Endothelial cell (in vitro differentiated cells): ENCODE measurements around the gene RIC8B. TPM values are rescaled to one million over a fixed set of nuclear protein-coding genes. Genes with fewer than 3 reads are reported as not detected.

Source experiments
- DNase-seq: peaks from one replicate; pipeline ENCODE4 v3.0.0; 2021; ENCODE audit warnings: low spot score
- H3K27ac Mint-ChIP-seq: one replicate; pipeline ENCODE4 v1.8.0; 2021; ENCODE audit warnings: mixed read lengths, inconsistent platforms; ENCODE audit not compliant: unreplicated experiment
- H3K27me3 Mint-ChIP-seq: one replicate; pipeline ENCODE4 v1.8.0; 2021; ENCODE audit warnings: mild to moderate bottlenecking, moderate library complexity, mixed read lengths, inconsistent platforms; ENCODE audit not compliant: unreplicated experiment
- H3K36me3 Mint-ChIP-seq: one replicate; pipeline ENCODE4 v1.8.0; 2021; ENCODE audit warnings: mild to moderate bottlenecking, low read depth, mixed read lengths, inconsistent platforms; ENCODE audit not compliant: unreplicated experiment
- H3K4me1 Mint-ChIP-seq: one replicate; pipeline ENCODE4 v1.8.0; 2021; ENCODE audit warnings: mild to moderate bottlenecking, mixed read lengths, inconsistent platforms; ENCODE audit not compliant: unreplicated experiment
- H3K4me3 Mint-ChIP-seq: one replicate; pipeline ENCODE4 v1.8.0; 2021; ENCODE audit warnings: mild to moderate bottlenecking, mixed read lengths, inconsistent platforms; ENCODE audit not compliant: unreplicated experiment
- H3K9me3 Mint-ChIP-seq: one replicate; pipeline ENCODE4 v1.8.0; 2021; ENCODE audit warnings: mixed read lengths, inconsistent platforms; ENCODE audit not compliant: unreplicated experiment
- CTCF ChIP-seq: fragments of 200-600 bp; sonication (generic); IDR thresholded peaks from one replicate; pipeline ENCODE4 v1.5.0; 2021; ENCODE audit warnings: antibody characterized with exemption; ENCODE audit not compliant: unreplicated experiment
- total RNA-seq: library from RNA; stranded (reverse); fragmentation: NEBNext Ultra II Directional; extraction: Animal tissue kit (Norgen Biotek cat#: 25700); gene quantifications from one replicate; pipeline ENCODE4 v1.2.1, GENCODE V29; 2021; ENCODE audit not compliant: unreplicated experiment

The RIC8B gene
- total RNA-seq, 1 donor from 2014 or later, result 14.0 TPM

DNA sequence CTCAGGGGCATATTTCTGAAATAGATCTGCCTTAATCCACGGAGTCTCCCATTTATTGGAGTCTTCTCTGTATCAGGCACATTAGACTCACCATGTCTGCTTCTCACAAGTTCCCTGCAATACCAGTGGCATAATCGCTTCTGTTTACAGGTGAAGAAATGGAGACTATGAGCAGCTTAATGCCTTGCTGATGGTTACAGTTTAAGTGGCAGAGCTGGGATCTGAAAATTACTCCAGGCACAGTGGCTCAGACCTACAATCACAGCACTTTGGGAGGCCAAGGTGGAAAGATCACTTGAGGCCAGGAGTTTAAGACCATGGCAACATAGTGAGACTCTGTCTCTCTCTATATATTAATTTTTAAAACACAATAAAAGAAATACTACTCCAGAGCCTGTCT is 7.3 kb upstream of the RIC8B start:
- DNase-seq, result no peak
- no peak overlapping the region for H3K27ac Mint-ChIP-seq
- H3K4me3 Mint-ChIP-seq, result no peak overlapping the region
- no peaks in the 10 kb centered on the region for H3K4me1 Mint-ChIP-seq
- H3K36me3 Mint-ChIP-seq, result no peaks in the 10 kb centered on the region
- no peak for TF ChIP-seq CTCF
- no peaks in the 10 kb centered on the region for H3K9me3 Mint-ChIP-seq
- H3K27me3 Mint-ChIP-seq, result no peaks in the 10 kb centered on the region

DNA sequence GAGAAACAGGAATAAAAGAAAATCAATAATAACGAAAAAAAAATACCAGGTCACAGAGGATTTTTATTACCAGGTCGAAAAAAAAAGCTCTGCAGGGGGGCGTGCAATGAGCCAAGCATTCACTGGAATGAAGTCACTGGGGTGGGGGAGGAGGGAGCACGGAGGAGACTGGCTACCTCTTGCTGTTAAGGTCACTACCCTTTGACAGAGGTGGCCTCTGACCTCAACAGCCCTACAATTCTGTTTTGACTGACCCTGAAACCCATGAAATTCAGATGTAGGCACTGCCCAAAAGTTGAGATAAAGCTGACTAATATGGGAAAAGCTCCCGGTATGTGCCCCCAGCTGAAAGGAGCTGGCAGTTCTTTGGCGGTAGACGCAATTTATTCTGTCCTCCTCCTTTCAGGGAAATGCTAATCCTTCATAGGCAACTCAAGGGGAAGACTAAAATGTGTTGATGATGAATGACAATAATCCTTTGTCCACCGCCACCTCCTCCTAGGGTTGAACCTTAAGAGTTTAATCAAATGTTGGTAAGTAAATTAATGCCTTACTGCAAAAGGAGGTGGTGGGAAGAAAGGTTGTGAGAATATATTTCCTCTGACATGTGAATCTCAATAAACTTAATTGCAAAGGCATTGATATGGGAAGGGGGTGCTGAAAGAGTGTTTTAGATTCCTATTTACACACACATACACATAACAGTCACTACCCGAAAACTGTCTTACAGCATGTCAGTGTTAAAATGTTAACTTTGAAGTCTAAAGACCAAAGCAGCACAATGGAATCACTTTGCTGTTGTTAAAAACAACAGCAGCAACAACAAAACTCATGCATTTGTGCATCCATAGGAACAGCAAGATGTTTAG is 6.3 kb upstream of the RIC8B start:
- Mint-ChIP-seq H3K4me1 (no peaks in the 10 kb centered on the region), H3K4me3 (no peak overlapping the region), H3K27me3 (no peaks in the 10 kb centered on the region), H3K9me3 (no peaks in the 10 kb centered on the region), H3K27ac (no peak overlapping the region), H3K36me3 (no peaks in the 10 kb centered on the region)
- no peak for TF ChIP-seq CTCF
- no peak for DNase-seq

DNA sequence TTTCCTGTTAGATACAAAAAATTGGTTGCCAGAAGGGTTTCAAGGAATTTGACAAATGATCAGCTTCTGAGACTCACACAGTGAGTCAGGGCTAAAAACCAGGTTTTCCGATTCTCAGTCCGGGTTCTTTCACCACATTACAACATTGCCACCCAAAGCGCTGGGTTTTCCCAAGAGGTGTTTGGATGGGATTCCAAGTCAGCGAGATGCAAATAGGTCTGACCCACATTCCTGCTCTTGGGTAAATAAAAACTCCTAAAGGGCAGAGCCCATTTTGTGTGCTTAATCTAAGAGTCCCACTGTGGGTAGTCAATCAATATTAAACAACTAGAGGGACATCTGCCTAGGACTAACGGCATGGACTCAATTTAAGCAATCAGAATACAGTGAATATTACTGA is 5.4 kb upstream of the RIC8B start:
- Mint-ChIP-seq H3K36me3 (no peaks in the 10 kb centered on the region), H3K9me3 (no peaks in the 10 kb centered on the region), H3K27me3 (peaks cover 6% of the 10 kb centered on the region), H3K27ac (no peak overlapping the region), H3K4me1 (no peaks in the 10 kb centered on the region), H3K4me3 (no peak overlapping the region)
- TF ChIP-seq CTCF, result no peak
- no peak for DNase-seq

DNA sequence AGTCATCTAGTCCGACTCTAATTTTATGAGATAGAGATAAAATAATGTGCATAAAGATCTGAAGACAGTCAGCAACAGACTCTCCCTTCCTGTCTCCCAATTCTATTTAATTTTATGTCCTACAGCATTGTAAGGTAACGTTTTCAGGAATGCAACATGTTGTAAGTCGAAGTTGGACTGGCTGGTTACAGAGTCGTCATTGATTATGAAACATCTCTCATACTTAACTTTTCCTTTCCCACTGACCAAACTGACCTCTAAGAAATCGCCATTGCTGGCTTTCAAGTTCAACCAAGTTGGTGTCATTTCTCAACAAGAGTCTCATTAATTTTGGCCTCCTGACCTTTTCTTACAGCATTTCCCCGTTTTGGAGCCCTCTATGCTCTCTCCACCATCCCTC is 4.9 kb upstream of the RIC8B start:
- Mint-ChIP-seq H3K36me3 (no peaks in the 10 kb centered on the region), H3K4me3 (no peak overlapping the region), H3K27me3 (peaks cover 9% of the 10 kb centered on the region), H3K27ac (no peak overlapping the region), H3K9me3 (no peaks in the 10 kb centered on the region), H3K4me1 (no peaks in the 10 kb centered on the region)
- no peak for TF ChIP-seq CTCF
- no peak for DNase-seq

DNA sequence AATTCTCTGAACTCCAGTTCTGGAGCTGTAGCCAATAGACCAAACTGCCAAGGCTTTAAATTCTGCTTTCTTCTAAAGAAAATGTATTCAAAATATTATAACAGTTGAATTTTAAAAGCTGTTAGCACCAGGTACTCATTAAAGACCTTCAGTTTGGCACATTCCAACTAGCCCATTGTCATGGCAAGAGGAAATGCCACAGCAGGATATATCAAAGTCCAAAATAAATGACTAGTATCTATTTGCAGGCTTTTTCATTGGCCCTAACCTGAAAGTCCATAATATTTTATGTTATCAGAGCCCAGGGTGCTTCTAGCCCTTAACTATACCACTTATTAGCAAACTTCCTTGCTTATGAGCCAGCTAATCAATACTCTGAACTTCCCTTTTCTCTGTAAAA is 3.1 kb upstream of the RIC8B start:
- H3K27ac Mint-ChIP-seq, result no peak overlapping the region
- no peak for DNase-seq
- H3K4me3 Mint-ChIP-seq, result no peak overlapping the region
- H3K9me3 Mint-ChIP-seq, result no peaks in the 10 kb centered on the region
- peaks cover 6% of the 10 kb centered on the region for H3K36me3 Mint-ChIP-seq
- H3K4me1 Mint-ChIP-seq, result peaks cover 11% of the 10 kb centered on the region
- TF ChIP-seq CTCF, result no peak
- peaks cover 17% of the 10 kb centered on the region for H3K27me3 Mint-ChIP-seq
